NB4 (cell line): ENCODE results near the gene FSCN2.
"Not testable (repeated sequence)": the region's sequence is repeated elsewhere in the genome, so short reads cannot be mapped to it uniquely, and the experiment has no call there.

Experiments
- MYC ChIP-seq: IDR thresholded peaks from 2 replicates; pipeline ENCODE4 v1.6.1; 2011; ENCODE audit warnings: low read depth, low read length
- POLR2A ChIP-seq: IDR thresholded peaks from 2 replicates; pipeline ENCODE4 v1.6.1; 2011; ENCODE audit warnings: mild to moderate bottlenecking; ENCODE audit not compliant: insufficient read length; ENCODE audit errors: extremely low read depth
- TF ChIP-seq, protein P1 (sequence below): IDR thresholded peaks from one replicate; pipeline ENCODE4 v1.5.1; 2012; ENCODE audit warnings: low read depth, low read length
- TF ChIP-seq, protein P2 (sequence below): IDR thresholded peaks from 2 replicates; pipeline ENCODE4 v1.6.1; 2011; ENCODE audit warnings: low read depth, low read length

DNA sequence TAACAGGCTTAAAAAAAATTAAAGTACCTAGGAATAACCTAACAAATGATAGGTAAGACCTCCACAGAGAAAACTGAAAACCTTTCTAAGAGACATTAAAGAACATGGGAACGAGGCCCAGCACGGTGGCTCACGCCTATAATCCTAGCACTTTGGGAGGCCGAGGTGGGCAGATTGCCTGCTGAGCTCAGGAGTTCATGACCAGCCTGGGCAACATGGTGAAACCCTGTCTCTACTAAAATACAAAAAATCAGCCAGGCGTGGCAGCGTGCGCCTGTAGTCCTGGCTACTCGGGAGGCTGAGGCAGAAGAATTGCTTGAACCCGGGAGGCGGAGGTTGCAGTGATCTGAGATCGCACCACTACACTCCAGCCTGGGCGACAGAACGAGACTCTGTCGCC lies 56.6 kb downstream of the FSCN2 start:
- TF ChIP-seq, protein P1, sequence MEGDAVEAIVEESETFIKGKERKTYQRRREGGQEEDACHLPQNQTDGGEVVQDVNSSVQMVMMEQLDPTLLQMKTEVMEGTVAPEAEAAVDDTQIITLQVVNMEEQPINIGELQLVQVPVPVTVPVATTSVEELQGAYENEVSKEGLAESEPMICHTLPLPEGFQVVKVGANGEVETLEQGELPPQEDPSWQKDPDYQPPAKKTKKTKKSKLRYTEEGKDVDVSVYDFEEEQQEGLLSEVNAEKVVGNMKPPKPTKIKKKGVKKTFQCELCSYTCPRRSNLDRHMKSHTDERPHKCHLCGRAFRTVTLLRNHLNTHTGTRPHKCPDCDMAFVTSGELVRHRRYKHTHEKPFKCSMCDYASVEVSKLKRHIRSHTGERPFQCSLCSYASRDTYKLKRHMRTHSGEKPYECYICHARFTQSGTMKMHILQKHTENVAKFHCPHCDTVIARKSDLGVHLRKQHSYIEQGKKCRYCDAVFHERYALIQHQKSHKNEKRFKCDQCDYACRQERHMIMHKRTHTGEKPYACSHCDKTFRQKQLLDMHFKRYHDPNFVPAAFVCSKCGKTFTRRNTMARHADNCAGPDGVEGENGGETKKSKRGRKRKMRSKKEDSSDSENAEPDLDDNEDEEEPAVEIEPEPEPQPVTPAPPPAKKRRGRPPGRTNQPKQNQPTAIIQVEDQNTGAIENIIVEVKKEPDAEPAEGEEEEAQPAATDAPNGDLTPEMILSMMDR, result not testable (repeated sequence)
- TF ChIP-seq POLR2A, MYC: not testable (repeated sequence)
- TF ChIP-seq, protein P2, sequence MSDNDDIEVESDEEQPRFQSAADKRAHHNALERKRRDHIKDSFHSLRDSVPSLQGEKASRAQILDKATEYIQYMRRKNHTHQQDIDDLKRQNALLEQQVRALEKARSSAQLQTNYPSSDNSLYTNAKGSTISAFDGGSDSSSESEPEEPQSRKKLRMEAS, result not testable (repeated sequence)
